SK-N-SH treated with all-trans-retinoic acid at 6 μM for 48 hours (cell line): ENCODE measurements around the gene C12orf57.

Experiments used
- ARNTL ChIP-seq: fragments of 450-650 bp; formaldehyde crosslinking; IDR thresholded peaks from 2 replicates; pipeline ENCODE4 v1.5.0; 2020; ENCODE audit warnings: low read depth, mild to moderate bottlenecking, moderate library complexity, borderline replicate concordance
- ZNF8 ChIP-seq: fragments of 450-650 bp; formaldehyde crosslinking; IDR thresholded peaks from 2 replicates; pipeline ENCODE4 v1.5.0; 2020; ENCODE audit warnings: mild to moderate bottlenecking, moderate library complexity

- TF ChIP-seq ZNF8 (no peak), ARNTL (CRISPR knock-in tag) (no peak)
These were observed 16.9 kb downstream of the C12orf57 start for GRCh38 chr12:6960593-6961277.
